Activated T-cell treated with anti-CD3 and anti-CD28 coated beads, Interleukin-2, amount 50 U/mL, for 24 hours (primary cell): ENCODE results near the gene SRPRB.

Experiments
- DNase-seq: peaks from one replicate; pipeline ENCODE4 v3.0.0-alpha.2; 2020
- H3K27ac Mint-ChIP-seq: 2 replicates; pipeline ENCODE4 v1.8.0; 2020; ENCODE audit warnings: mild to moderate bottlenecking, mixed read lengths
- H3K27me3 Mint-ChIP-seq: 2 replicates; pipeline ENCODE4 v1.8.0; 2020; ENCODE audit warnings: mixed read lengths
- H3K36me3 Mint-ChIP-seq: 2 replicates; pipeline ENCODE4 v1.8.0; 2020; ENCODE audit warnings: low read depth, mixed read lengths
- H3K4me1 Mint-ChIP-seq: 2 replicates; pipeline ENCODE4 v1.8.0; 2020; ENCODE audit warnings: low read depth, mixed read lengths
- H3K4me3 Mint-ChIP-seq: 2 replicates; pipeline ENCODE4 v1.8.0; 2020; ENCODE audit warnings: mild to moderate bottlenecking, moderate library complexity, mixed read lengths
- H3K9me3 Mint-ChIP-seq: 2 replicates; pipeline ENCODE4 v1.8.0; 2020; ENCODE audit warnings: mixed read lengths

Gene SRPRB

GRCh38 chr3:133855002-133855370, 49.4 kb downstream of the SRPRB start:
- Mint-ChIP-seq H3K9me3 (no peaks in the 10 kb centered on the region), H3K27ac (no peak overlapping the region), H3K27me3 (no peaks in the 10 kb centered on the region), H3K36me3 (no peaks in the 10 kb centered on the region), H3K4me1 (peaks cover 10% of the 10 kb centered on the region), H3K4me3 (no peak overlapping the region)
- no peak for DNase-seq

GRCh38 chr3:133855772-133856171, 50.2 kb downstream of the SRPRB start:
- Mint-ChIP-seq H3K27ac (no peak overlapping the region), H3K27me3 (no peaks in the 10 kb centered on the region), H3K4me3 (no peak overlapping the region), H3K4me1 (peaks cover 10% of the 10 kb centered on the region), H3K9me3 (no peaks in the 10 kb centered on the region), H3K36me3 (no peaks in the 10 kb centered on the region)
- no peak for DNase-seq

DNA sequence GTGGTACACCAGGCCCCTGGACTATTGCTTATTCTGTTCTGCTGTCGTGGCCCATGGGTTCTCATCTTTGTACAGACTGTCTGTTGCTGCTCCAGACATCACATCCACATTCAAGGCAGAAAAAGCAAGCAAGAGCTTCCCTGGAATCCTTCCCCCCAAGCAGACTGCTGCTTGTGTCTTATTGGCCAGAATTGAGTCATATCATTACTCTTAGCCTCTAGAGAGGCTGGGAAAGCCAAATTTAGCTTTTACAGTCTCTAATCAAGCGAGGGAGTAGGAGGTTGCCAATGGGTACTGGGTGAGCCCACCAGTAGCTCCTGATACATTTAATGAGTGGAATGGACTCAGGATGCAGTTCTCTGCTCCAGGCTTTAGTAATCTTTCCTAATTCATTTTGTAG, 50.7 kb downstream of the SRPRB start:
- no peak overlapping the region for H3K4me3 Mint-ChIP-seq
- peaks cover 8% of the 10 kb centered on the region for H3K4me1 Mint-ChIP-seq
- H3K27me3 Mint-ChIP-seq, result no peaks in the 10 kb centered on the region
- no peaks in the 10 kb centered on the region for H3K36me3 Mint-ChIP-seq
- DNase-seq, result no peak
- no peak overlapping the region for H3K27ac Mint-ChIP-seq
- H3K9me3 Mint-ChIP-seq, result no peaks in the 10 kb centered on the region

DNA sequence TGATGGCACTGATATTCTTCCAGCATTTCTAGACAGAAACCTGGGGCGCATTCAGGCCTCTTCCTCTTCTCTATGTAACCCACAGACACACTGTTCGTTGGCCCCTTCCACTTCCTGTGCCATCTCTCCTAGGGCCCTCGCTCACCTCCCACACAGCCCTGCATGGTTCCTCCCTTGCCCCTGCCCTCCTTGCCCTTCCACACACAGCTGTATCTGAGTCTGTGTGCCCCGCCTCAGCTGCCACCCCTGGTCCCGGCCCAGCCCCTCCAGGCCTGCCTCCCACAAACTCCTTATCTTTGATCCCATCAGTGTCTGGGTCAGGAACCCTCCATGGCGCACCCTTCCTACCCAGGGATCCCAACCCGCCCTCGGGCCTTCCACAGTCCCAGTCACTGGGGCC, 52.2 kb downstream of the SRPRB start:
- H3K27me3 Mint-ChIP-seq, result no peaks in the 10 kb centered on the region

GRCh38 chr3:133859381-133860234, 54.0 kb downstream of the SRPRB start:
- no peaks in the 10 kb centered on the region for H3K36me3 Mint-ChIP-seq
- no peak for DNase-seq
- no peak overlapping the region for H3K27ac Mint-ChIP-seq
- no peaks in the 10 kb centered on the region for H3K9me3 Mint-ChIP-seq
- no peaks in the 10 kb centered on the region for H3K27me3 Mint-ChIP-seq
- peaks cover 6% of the 10 kb centered on the region for H3K4me1 Mint-ChIP-seq
- no peak overlapping the region for H3K4me3 Mint-ChIP-seq

More for the DNA sequence above, 52.2 kb downstream of the SRPRB start:
- Mint-ChIP-seq H3K27ac (peak overlapping the region; percentile 2), H3K4me3 (no peak overlapping the region), H3K4me1 (peaks cover 6% of the 10 kb centered on the region), H3K9me3 (no peaks in the 10 kb centered on the region), H3K36me3 (no peaks in the 10 kb centered on the region)
- no peak for DNase-seq

DNA sequence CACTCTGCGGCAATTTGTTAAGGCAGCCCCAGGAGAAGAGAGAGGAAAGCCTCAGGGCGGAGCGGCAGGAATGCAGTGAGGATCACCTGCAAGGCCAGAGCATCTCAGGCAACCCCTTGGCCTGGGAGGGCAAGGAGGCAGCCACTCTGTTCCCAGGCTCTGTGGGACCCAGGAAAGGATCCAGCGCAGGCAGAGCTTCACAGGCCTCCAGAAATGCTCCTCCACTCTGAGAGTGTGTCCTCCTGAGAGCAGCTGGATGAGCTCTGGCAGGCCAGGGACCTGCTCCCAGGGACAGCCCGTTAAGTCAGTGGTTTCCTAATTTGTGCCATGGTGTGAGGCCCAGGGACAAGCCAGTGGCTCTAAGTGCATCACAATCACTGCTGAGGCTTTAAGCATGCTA, 54.9 kb downstream of the SRPRB start:
- H3K4me3 Mint-ChIP-seq, result no peak overlapping the region
- H3K9me3 Mint-ChIP-seq, result no peaks in the 10 kb centered on the region
- H3K4me1 Mint-ChIP-seq, result peaks cover 6% of the 10 kb centered on the region
- no peaks in the 10 kb centered on the region for H3K27me3 Mint-ChIP-seq
- no peak for DNase-seq
- no peaks in the 10 kb centered on the region for H3K36me3 Mint-ChIP-seq
- H3K27ac Mint-ChIP-seq, result no peak overlapping the region

DNA sequence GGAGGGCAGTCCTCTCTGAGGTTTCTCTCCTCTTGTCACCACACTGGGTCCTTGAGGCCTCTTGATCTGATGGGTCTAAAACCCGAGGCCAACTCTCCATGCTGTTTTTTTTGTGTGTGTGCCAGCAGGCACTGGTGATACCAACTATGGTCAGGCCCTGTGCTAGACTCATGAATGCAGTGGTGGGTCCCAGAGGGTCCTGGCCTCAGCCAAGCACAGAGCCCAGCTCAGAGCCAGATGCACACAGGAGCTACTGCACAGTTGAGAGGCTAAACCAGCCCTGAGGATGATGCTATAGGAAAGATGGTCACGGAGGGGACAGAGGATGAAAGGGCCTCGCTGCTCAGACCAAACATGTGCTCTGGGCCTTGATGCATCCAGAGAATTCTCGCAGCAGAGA, 56.5 kb downstream of the SRPRB start:
- H3K9me3 Mint-ChIP-seq, result no peaks in the 10 kb centered on the region
- H3K27me3 Mint-ChIP-seq, result peaks cover 1% of the 10 kb centered on the region
- H3K36me3 Mint-ChIP-seq, result no peaks in the 10 kb centered on the region
- H3K4me3 Mint-ChIP-seq, result no peak overlapping the region
- DNase-seq, result no peak
- H3K4me1 Mint-ChIP-seq, result peaks cover 6% of the 10 kb centered on the region
- no peak overlapping the region for H3K27ac Mint-ChIP-seq

DNA sequence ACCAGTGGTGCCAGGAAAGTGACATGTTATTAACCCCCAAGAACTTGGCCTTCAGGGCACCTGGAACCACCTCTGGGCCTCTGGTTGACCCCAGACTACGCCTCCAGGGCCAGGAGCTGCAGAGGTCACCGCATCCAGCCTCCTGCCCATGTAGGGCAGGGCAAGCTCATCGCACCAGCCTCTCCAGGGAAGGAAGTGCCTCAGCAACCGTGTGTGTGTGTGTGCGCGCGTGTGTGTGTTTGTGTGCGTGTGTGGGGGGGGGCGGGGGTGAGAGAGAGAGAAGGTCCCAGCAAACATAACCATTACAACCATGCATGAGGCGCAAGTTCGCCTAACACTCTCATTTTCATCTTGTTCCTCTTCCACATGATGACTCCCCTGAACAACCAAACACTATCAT, 58.3 kb downstream of the SRPRB start:
- H3K36me3 Mint-ChIP-seq, result no peaks in the 10 kb centered on the region
- no peak overlapping the region for H3K4me3 Mint-ChIP-seq
- DNase-seq, result no peak
- H3K9me3 Mint-ChIP-seq, result no peaks in the 10 kb centered on the region
- H3K27me3 Mint-ChIP-seq, result peaks cover 15% of the 10 kb centered on the region
- no peaks in the 10 kb centered on the region for H3K4me1 Mint-ChIP-seq
- H3K27ac Mint-ChIP-seq, result no peak overlapping the region

DNA sequence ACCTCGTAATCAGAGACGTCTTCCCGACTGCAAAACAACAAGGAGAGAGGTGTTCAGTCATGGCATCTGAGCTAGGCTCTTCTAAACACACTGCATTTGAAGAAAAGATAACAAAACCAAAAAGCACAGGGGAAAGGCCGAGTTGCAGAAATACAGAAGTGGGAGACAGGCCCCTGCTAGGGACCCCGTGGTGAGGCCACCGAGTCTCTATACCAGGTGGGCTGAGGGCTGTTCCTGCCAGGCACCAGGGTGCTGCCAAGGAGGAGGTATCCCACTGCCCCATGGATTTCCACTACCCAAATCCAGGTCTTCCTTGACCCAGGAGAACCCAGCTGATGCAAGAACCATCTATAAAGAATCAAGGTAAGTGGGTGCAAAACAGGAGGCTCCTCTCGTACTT, 59.0 kb downstream of the SRPRB start:
- Mint-ChIP-seq H3K27me3 (peaks cover 20% of the 10 kb centered on the region), H3K4me1 (no peaks in the 10 kb centered on the region), H3K36me3 (no peaks in the 10 kb centered on the region), H3K4me3 (no peak overlapping the region), H3K27ac (no peak overlapping the region), H3K9me3 (no peaks in the 10 kb centered on the region)
- DNase-seq, result no peak

GRCh38 chr3:133865136-133865855, 59.7 kb downstream of the SRPRB start:
- Mint-ChIP-seq H3K27me3 (peaks cover 24% of the 10 kb centered on the region), H3K4me1 (no peaks in the 10 kb centered on the region), H3K9me3 (no peaks in the 10 kb centered on the region), H3K27ac (no peak overlapping the region), H3K36me3 (no peaks in the 10 kb centered on the region), H3K4me3 (no peak overlapping the region)
- no peak for DNase-seq

GRCh38 chr3:133866141-133866540, 60.5 kb downstream of the SRPRB start:
- Mint-ChIP-seq H3K4me3 (no peak overlapping the region), H3K9me3 (no peaks in the 10 kb centered on the region), H3K36me3 (no peaks in the 10 kb centered on the region), H3K27me3 (peaks cover 26% of the 10 kb centered on the region), H3K4me1 (no peaks in the 10 kb centered on the region), H3K27ac (no peak overlapping the region)
- no peak for DNase-seq

DNA sequence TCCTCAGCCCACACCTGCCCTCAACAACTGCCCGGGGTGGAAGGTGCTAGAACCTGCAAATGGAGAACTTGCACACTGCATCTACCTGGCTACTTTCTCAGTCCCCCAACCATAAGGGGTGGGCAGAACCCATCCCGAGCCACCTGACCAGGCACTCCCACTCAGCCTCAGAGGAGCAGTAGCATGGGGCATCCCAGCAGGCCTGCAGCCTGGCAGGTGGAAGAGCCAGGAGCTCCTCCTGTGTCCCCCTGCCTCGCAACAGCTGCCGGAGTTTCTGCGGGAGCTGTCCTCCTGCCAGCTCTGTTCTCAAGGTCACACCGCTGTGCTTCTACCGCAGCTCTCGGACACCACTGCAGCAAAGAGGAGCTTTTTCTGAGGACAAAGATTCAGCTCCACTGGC, 62.6 kb downstream of the SRPRB start:
- no peak for DNase-seq
- peaks cover 28% of the 10 kb centered on the region for H3K27me3 Mint-ChIP-seq
- no peaks in the 10 kb centered on the region for H3K36me3 Mint-ChIP-seq
- H3K4me3 Mint-ChIP-seq, result no peak overlapping the region
- no peaks in the 10 kb centered on the region for H3K4me1 Mint-ChIP-seq
- no peak overlapping the region for H3K27ac Mint-ChIP-seq
- H3K9me3 Mint-ChIP-seq, result no peaks in the 10 kb centered on the region

DNA sequence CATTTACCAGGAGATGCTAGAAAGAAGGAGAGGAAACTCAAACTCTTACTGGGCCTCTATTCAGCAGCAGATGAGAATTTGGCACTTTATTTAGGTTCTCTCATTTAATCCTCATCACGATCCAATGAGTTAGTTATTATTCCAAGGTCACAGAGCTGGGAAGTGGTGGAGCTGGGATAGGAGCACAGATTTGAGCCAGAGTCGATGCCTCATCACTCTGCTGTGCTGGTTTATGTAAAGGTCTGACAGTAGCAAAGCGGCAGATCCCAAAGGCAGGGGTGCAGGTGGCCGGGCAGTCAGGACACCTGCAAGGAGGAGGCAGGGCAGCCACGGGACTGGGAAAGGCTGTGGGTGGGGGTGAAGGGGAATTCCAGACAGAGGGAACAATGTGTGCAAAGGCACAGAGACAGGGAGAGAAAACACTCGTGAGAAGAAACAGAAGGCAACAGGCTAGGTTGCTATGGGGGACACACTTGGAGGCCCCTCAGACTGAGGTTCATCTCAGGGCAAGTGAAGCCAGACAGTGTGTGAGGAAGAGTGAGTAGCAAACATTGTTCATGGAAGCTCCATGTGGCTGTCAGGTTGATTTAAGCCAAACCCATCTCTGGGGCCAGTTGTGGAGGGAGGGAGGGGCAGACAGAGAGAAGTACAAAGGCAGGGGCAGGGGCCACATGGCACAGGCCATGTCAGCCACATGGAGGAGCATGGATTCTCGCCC, 63.3 kb downstream of the SRPRB start:
- H3K27ac Mint-ChIP-seq, result no peak overlapping the region

GRCh38 chr3:133869586-133869985, 64.0 kb downstream of the SRPRB start:
- no peak overlapping the region for H3K27ac Mint-ChIP-seq
- H3K9me3 Mint-ChIP-seq, result no peaks in the 10 kb centered on the region
- DNase-seq, result no peak
- no peak overlapping the region for H3K4me3 Mint-ChIP-seq
- peaks cover 28% of the 10 kb centered on the region for H3K27me3 Mint-ChIP-seq
- H3K4me1 Mint-ChIP-seq, result no peaks in the 10 kb centered on the region
- no peaks in the 10 kb centered on the region for H3K36me3 Mint-ChIP-seq

More for the DNA sequence above, 63.3 kb downstream of the SRPRB start:
- H3K36me3 Mint-ChIP-seq, result no peaks in the 10 kb centered on the region
- no peak overlapping the region for H3K4me3 Mint-ChIP-seq
- H3K27me3 Mint-ChIP-seq, result peaks cover 28% of the 10 kb centered on the region
- no peaks in the 10 kb centered on the region for H3K4me1 Mint-ChIP-seq
- no peaks in the 10 kb centered on the region for H3K9me3 Mint-ChIP-seq
- no peak for DNase-seq

DNA sequence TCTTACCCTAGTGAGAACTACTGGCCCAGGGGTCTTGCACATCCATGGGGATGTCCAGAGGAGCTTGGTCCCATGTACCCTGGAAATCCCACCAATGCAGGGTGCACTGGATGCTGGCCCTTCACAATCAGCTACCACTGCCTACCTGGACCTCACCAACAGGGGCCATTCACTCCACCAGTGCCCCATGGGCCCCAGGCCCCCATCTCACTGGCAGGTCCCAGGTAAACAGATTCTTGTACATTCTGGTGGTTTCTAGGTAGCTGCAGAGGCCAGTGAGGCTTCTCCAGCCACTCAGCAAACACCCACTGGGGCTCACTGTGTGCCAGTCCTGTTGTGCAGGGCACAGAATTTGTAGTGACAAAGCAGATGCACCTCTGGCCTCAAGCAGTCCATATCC, 65.2 kb downstream of the SRPRB start:
- Mint-ChIP-seq H3K27ac (no peak overlapping the region), H3K4me3 (no peak overlapping the region), H3K9me3 (no peaks in the 10 kb centered on the region), H3K36me3 (no peaks in the 10 kb centered on the region), H3K4me1 (no peaks in the 10 kb centered on the region), H3K27me3 (peaks cover 38% of the 10 kb centered on the region)
- DNase-seq, result no peak
